Measurements from ENCODE around the gene SPRYD3.
"Not testable (repeated sequence)": the region's sequence is repeated elsewhere in the genome, so short reads cannot be mapped to it uniquely, and the experiment has no call there.

The SPRYD3 gene

DNA sequence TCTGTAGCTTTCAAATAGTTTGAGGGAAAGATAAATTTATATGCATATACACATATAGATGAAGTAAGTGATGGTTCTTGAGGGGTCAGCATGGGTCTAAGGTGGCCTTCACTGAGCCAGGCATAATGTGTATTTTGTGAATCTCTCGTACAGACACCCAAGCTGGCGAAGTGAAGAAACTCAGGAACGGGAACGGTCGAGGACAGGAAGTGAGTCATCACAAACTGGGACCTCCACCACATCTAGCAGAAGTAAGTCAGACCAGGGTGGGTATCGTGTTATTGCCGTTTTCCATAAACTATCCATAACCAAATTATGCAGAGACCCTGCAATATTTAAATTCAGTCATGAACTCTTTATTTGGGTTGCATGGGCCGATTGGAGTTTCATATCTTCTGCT lies 44.7 kb downstream of the SPRYD3 start:
- H3K9me3 ChIP-seq: no peaks in the 10 kb centered on the region
- H3K36me3 ChIP-seq: peaks cover 93% of the 10 kb centered on the region
- no peaks in the 10 kb centered on the region for H3K4me1 ChIP-seq
- DNase-seq: no peak
- TF ChIP-seq, protein P1, sequence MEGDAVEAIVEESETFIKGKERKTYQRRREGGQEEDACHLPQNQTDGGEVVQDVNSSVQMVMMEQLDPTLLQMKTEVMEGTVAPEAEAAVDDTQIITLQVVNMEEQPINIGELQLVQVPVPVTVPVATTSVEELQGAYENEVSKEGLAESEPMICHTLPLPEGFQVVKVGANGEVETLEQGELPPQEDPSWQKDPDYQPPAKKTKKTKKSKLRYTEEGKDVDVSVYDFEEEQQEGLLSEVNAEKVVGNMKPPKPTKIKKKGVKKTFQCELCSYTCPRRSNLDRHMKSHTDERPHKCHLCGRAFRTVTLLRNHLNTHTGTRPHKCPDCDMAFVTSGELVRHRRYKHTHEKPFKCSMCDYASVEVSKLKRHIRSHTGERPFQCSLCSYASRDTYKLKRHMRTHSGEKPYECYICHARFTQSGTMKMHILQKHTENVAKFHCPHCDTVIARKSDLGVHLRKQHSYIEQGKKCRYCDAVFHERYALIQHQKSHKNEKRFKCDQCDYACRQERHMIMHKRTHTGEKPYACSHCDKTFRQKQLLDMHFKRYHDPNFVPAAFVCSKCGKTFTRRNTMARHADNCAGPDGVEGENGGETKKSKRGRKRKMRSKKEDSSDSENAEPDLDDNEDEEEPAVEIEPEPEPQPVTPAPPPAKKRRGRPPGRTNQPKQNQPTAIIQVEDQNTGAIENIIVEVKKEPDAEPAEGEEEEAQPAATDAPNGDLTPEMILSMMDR (IDR thresholded peaks at IDR 0.05; ENCODE audit: low read depth, low read length): no peak
- no peaks in the 10 kb centered on the region for H3K27me3 ChIP-seq
- H3K4me3 ChIP-seq (ENCODE audit: low read depth, low read length): no peak overlapping the region

DNA sequence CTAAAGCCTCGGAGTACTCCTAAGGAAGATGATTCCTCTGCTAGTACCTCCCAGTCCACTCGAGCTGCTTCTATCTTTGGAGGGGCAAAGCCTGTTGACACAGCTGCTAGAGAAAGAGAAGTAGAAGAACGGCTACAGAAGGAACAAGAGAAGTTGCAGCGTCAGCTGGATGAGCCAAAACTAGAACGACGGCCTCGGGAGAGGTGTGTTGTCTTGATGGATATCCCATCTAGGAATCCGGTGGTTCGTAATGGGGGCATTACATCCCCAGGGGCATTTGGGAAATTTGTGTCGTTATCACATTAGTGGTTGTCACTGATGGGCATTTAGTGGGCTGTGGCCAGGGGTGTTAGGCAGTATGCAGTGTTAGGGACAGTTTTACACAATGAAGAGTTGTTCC lies 45.4 kb downstream of the SPRYD3 start:
- H3K9me3 ChIP-seq; H3K4me3 ChIP-seq (ENCODE audit: low read depth, low read length); H3K4me1 ChIP-seq; DNase-seq; H3K27me3 ChIP-seq: not testable (repeated sequence)
- peaks cover 93% of the 10 kb centered on the region for H3K36me3 ChIP-seq

DNA sequence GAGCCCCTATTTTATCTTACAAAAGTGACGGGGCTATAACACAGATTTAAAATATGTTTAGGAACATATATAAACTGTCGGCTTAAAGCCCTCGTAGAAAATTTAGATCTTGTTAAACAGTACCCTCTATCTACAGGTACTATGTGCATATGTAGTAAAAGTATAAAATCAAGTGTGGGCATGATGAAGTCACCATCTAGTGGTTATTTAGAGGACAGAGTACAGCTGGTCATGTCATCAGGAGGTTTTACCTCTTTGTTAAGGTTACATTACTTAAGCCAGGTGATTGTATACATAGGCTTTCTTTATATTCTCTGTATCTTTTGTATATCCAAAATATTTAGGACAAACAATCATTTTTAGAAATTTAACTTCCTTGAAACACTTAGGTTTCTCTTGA lies 47.6 kb downstream of the SPRYD3 start:
- H3K4me3 ChIP-seq (ENCODE audit: low read depth, low read length): no peak overlapping the region
- no peaks in the 10 kb centered on the region for H3K4me1 ChIP-seq
- TF ChIP-seq, protein P1 (IDR thresholded peaks at IDR 0.05; ENCODE audit: low read depth, low read length): 0 out of 2 replicates have a peak, but pooled peaks have one; percentile 8
- no peak for DNase-seq
- peaks cover 92% of the 10 kb centered on the region for H3K36me3 ChIP-seq
- H3K27me3 ChIP-seq: no peaks in the 10 kb centered on the region
- H3K9me3 ChIP-seq: no peaks in the 10 kb centered on the region

DNA sequence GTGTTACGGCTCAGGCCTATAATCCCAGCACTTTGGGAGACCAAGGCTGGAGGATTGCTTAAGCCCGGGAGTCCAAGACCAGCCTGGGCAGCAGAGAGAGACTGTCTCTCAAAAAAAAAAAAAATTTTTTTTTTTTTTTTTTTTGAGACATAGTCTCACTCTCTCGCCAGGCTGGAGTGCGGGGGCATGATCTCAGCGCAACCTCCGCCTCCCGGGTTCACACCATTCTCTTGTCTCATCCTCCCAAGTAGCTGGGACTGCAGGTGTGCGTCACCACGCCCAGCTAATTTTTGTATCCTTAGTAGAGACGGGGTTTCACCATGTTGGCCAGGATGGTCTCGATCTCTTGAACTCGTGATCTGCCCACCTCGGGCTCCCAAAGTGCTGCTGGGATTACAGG lies 52.2 kb downstream of the SPRYD3 start:
- not testable (repeated sequence) for H3K27me3 ChIP-seq; H3K4me1 ChIP-seq; H3K4me3 ChIP-seq (ENCODE audit: low read depth, low read length); DNase-seq; H3K9me3 ChIP-seq
- peaks cover 94% of the 10 kb centered on the region for H3K36me3 ChIP-seq

DNA sequence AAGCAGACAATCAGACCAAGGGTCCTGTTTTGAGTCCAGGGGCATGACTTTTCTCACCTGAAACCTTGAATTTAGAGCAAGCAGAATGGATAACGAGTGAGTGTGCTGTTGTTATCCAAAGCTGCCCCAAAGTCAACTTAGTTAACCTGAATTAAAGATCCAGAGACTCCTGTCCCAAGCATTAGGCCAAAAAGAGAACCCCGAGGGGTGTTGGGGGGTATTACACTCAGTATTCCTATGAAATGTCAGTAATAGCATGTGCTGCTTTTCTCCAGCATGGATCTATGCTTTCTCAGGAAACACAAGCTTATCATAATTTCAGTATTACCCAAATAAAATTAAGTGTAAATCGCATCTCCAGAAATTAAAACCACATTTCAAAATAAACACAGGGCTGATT lies 53.9 kb downstream of the SPRYD3 start:
- Histone ChIP-seq H3K36me3 (peaks cover 94% of the 10 kb centered on the region), H3K27me3 (no peaks in the 10 kb centered on the region), H3K4me1 (no peaks in the 10 kb centered on the region; the same call in 1 of the 2 replicates), H3K9me3 (no peaks in the 10 kb centered on the region), H3K4me3 (ENCODE audit: low read depth, low read length) (no peak overlapping the region)
- TF ChIP-seq, protein P1 (IDR thresholded peaks at IDR 0.05; ENCODE audit: low read depth, low read length): no peak
- no peak for DNase-seq

DNA sequence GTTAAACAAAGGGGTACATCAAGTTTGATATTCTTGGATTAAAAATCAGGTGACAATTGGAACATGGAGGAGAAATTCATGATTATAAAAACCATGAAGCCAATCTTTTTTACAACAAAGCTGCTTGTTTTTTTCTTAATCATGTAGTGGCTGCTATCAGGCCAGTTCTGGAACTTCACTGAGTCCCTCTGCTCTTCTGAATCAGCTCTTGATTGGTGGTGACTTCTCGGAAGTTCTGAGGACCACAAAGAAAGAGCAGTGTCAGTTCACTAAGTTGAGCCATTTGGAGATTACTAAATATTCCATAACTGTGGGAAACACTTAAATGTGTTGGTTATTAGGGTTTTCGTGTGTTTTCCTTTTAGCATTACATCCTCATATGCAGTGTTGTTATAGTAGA lies 64.5 kb downstream of the SPRYD3 start:
- no peaks in the 10 kb centered on the region for H3K4me1 ChIP-seq
- TF ChIP-seq, protein P1 (IDR thresholded peaks at IDR 0.05; ENCODE audit: low read depth, low read length): no peak
- peaks cover 86% of the 10 kb centered on the region for H3K36me3 ChIP-seq
- H3K4me3 ChIP-seq (ENCODE audit: low read depth, low read length): no peak overlapping the region
- no peaks in the 10 kb centered on the region for H3K27me3 ChIP-seq
- no peaks in the 10 kb centered on the region for H3K9me3 ChIP-seq
- no peak for DNase-seq
